Ovary (tissue), 9 donors: ENCODE results near the gene CACUL1. TPM values are rescaled to one million over a fixed set of nuclear protein-coding genes. Genes with fewer than 3 reads are reported as not detected.

Experiments used
- DNase-seq, 5 donors: peaks; one replicate each; pipeline ENCODE4 v3.0.0-alpha.2; 2019 to 2020
- H3K27ac ChIP-seq, 2 donors: fragments of 200-600 bp; one replicate each; pipeline versions ENCODE4 v1.5.1 to v1.8.0; 2019 to 2022
- H3K27me3 ChIP-seq: fragments of 200-600 bp; one replicate; pipeline ENCODE4 v1.8.0; 2022
- H3K36me3 ChIP-seq: fragments of 200-600 bp; sonication (generic); one replicate; pipeline ENCODE4 v1.5.1; 2019
- H3K4me1 ChIP-seq: one replicate; pipeline ENCODE4 v1.8.1; 2013; ENCODE audit warnings: mild to moderate bottlenecking, moderate library complexity; ENCODE audit not compliant: insufficient read depth
- H3K4me3 ChIP-seq: fragments of 200-600 bp; sonication (generic); one replicate; pipeline ENCODE4 v1.5.1; 2017
- H3K9me3 ChIP-seq, 2 donors: fragments of 200-600 bp in 1 of 2; sonication (generic) in 1 of 2; one replicate each; pipeline versions ENCODE4 v1.5.1 to v1.8.1; 2013 to 2019; ENCODE audit warnings: mild to moderate bottlenecking in 1 of 2, moderate library complexity in 1 of 2
- CTCF ChIP-seq, 3 donors: fragments of 450-650 bp in 2 of 3; fragments of 200-600 bp in 1 of 3; IDR thresholded peaks; one replicate each; pipeline versions ENCODE4 v1.5.1 to v1.8.0; 2016 to 2022; ENCODE audit warnings: antibody characterized with exemption in 3 of 3, mild to moderate bottlenecking in 1 of 3
- EP300 ChIP-seq: sonication (generic); formaldehyde crosslinking; IDR thresholded peaks from one replicate; pipeline ENCODE4 v1.6.1; 2017; ENCODE audit warnings: antibody characterized with exemption
- POLR2A ChIP-seq: fragments of 450-650 bp; IDR thresholded peaks from one replicate; pipeline ENCODE4 v1.6.1; 2017; ENCODE audit warnings: antibody characterized with exemption, mild to moderate bottlenecking, moderate library complexity
- WGBS, 3 donors: extraction: QIAGEN DNeasy Blood & Tissue Kit in 1 of 3; methylation state at CpG; one replicate each; pipeline versions ENCODE4 v1.1.5 to v1.1.7; 2013 to 2017; 5-methylcytosine and 5-hydroxymethylcytosine counted together
- intact Hi-C, 4 donors: fragments of 100-400 bp; cut with DNase I; formaldehyde crosslinking; loops; one replicate each; pipeline versions ENCODE4 v1.11.0 to v1.15.1; 2022 to 2023
- polyA plus RNA-seq, 2 donors: library from polyadenylated mRNA; stranded (reverse); fragments of 200-250 nt in 1 of 2; fragments of 350-450 nt in 1 of 2; fragmentation: Illumina TruSeq in 1 of 2; extraction: RNeasy Lipid Tissue Mini Kit (QIAGEN cat#74804) in 1 of 2; gene quantifications; one replicate each; pipeline ENCODE4 v1.2.3, GENCODE V29; 2013 to 2014
- total RNA-seq, 7 donors: library from RNA; depleted of rRNA in 2 of 7; stranded (reverse); fragments of >200 nt in 2 of 7; fragmentation: NEBNext Ultra II Directional in 3 of 7; extraction: Animal tissue kit (Norgen Biotek cat#: 25700) in 3 of 7; gene quantifications; one replicate each; pipeline versions ENCODE4 v1.1.0 to v1.2.4, GENCODE V29; 2016 to 2023
- donor health status: DM: no; HTN: no; CAD: no; lungs with moderate emphysema.
- donor health status: DM: no; HTN: no; CAD: no.
- donor health status: Bipolar disorder and iron deficiency.
- donor health status: DM: yes; HTN: yes; CAD: no.
- donor health status: DM: no; HTN: no; CAD: no.
- donor health status: DM: yes; HTN: yes; CAD: no.

CACUL1 gene
- total and polyA plus RNA-seq, 9 donors = 7.0 to 29.7 (median 25.9) TPM

- Histone ChIP-seq H3K4me3 (no peak overlapping the region), H3K27ac (no peak overlapping the region), H3K27me3 (no peaks in the 10 kb centered on the region), H3K4me1 (peaks cover 19% of the 10 kb centered on the region), H3K9me3 (no peaks in the 10 kb centered on the region), H3K36me3 (no peaks in the 10 kb centered on the region)
- no peak for TF ChIP-seq EP300
- TF ChIP-seq POLR2A = no peak
- TF ChIP-seq CTCF (IDR thresholded peaks at IDR 0.05) = no peak
- DNase-seq = no peak
- 10 to 33% (median 14%) methylated on average over 2 of the region's 2 CpGs for WGBS, 3 donors
- intact Hi-C loops = no loop called here
Measured at GRCh38 chr10:118734475-118734874, 20.3 kb downstream of the CACUL1 start.

- H3K4me3 ChIP-seq = no peak overlapping the region
- no peak for DNase-seq
- no peaks in the 10 kb centered on the region for H3K27me3 ChIP-seq
- H3K36me3 ChIP-seq = no peaks in the 10 kb centered on the region
- TF ChIP-seq CTCF (IDR thresholded peaks at IDR 0.05) (no peak), POLR2A (no peak), EP300 (no peak)
- intact Hi-C loops = no loop called here
- no peaks in the 10 kb centered on the region for H3K9me3 ChIP-seq
- 82 to 85% (median 85%) methylated on average over 12 of the region's 12 CpGs for WGBS, 3 donors
- no peak overlapping the region for H3K27ac ChIP-seq
- peaks cover 15% of the 10 kb centered on the region for H3K4me1 ChIP-seq
Measured at GRCh38 chr10:118732245-118733165, 22.3 kb downstream of the CACUL1 start.

GRCh38 chr10:118730756-118731456, 23.9 kb downstream of the CACUL1 start:
- TF ChIP-seq EP300 (no peak), CTCF (IDR thresholded peaks at IDR 0.05) (no peak), POLR2A (no peak)
- no peak for DNase-seq
- no peaks in the 10 kb centered on the region for H3K9me3 ChIP-seq
- no peaks in the 10 kb centered on the region for H3K27me3 ChIP-seq
- H3K4me1 ChIP-seq = peaks cover 14% of the 10 kb centered on the region
- H3K36me3 ChIP-seq = no peaks in the 10 kb centered on the region
- intact Hi-C loops = no loop called here
- 71% methylated on average over 7 of the region's 7 CpGs for WGBS, 3 donors
- no peak overlapping the region for H3K27ac ChIP-seq
- H3K4me3 ChIP-seq = no peak overlapping the region

GRCh38 chr10:118729641-118730258, 25.0 kb downstream of the CACUL1 start:
- Histone ChIP-seq H3K4me3 (no peak overlapping the region), H3K27ac (no peak overlapping the region), H3K4me1 (peaks cover 14% of the 10 kb centered on the region), H3K36me3 (no peaks in the 10 kb centered on the region), H3K27me3 (no peaks in the 10 kb centered on the region), H3K9me3 (no peaks in the 10 kb centered on the region)
- DNase-seq = no peak
- no peak for TF ChIP-seq POLR2A
- no peak for TF ChIP-seq CTCF (IDR thresholded peaks at IDR 0.05)
- no peak for TF ChIP-seq EP300
- WGBS, 3 donors = 63 to 83% (median 81%) methylated on average over 2 of the region's 2 CpGs
- intact Hi-C loops = loop anchor here in 1 of 4 donors (10.0 kb wide), 1 partner anchor 165 kb away; no protein-coding TSS in a partner anchor
